ENCODE data around the gene MYO3B.

The MYO3B gene

DNA sequence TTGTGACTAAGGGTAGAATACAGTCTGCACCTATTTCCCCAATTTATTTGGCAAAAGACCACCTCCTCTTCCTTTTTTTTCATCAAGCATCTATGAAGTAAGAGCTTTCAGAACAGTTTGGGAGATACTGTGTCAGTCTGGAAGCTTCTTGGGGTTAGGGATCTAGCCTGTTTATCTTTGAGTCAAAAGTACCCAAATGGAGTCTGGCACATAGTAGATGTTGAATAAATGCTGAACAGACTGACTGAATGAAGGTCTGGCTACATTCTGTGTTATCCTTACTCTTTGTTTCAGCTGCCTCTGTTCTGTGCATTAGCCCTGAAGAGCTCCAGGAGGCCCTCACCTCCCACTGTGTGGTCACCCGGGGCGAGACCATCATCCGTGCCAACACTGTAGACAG lies 223.2 kb downstream of the MYO3B start:
- DNase-seq (ENCODE audit: extremely low read depth, insufficient read length) = no peak
- H3K4me3 ChIP-seq (replicated peaks; ENCODE audit: low read depth, low read length) = no peak overlapping the region
- TF ChIP-seq, protein P1, sequence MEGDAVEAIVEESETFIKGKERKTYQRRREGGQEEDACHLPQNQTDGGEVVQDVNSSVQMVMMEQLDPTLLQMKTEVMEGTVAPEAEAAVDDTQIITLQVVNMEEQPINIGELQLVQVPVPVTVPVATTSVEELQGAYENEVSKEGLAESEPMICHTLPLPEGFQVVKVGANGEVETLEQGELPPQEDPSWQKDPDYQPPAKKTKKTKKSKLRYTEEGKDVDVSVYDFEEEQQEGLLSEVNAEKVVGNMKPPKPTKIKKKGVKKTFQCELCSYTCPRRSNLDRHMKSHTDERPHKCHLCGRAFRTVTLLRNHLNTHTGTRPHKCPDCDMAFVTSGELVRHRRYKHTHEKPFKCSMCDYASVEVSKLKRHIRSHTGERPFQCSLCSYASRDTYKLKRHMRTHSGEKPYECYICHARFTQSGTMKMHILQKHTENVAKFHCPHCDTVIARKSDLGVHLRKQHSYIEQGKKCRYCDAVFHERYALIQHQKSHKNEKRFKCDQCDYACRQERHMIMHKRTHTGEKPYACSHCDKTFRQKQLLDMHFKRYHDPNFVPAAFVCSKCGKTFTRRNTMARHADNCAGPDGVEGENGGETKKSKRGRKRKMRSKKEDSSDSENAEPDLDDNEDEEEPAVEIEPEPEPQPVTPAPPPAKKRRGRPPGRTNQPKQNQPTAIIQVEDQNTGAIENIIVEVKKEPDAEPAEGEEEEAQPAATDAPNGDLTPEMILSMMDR (IDR thresholded peaks at IDR 0.05; ENCODE audit: insufficient read depth, low read length, poor library complexity, severe bottlenecking) = no peak
- H3K27me3 ChIP-seq (replicated peaks; ENCODE audit: control insufficient read depth, insufficient read depth, low read length) = no peaks in the 10 kb centered on the region
- H3K36me3 ChIP-seq (ENCODE audit: control insufficient read depth, insufficient read depth, low read length) = no peaks in the 10 kb centered on the region

DNA sequence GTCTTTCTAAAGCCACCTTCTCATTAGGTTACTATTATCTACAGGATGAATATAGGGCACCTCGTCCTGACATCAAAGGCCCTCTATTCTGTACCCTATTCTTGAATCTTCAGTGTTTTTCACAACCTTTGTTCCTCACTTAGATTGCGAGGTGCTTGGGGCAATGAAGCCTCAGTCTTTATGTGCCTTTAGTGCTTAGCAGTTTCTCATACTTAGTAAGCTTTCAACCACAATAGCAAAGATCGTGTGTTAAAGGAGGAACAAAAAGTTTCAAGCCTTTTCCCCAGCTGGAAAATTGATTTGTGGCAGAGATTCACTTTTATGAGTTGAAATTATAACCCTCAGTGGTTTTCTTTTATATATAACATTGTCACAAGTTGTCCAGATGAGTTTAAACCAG lies 226.9 kb downstream of the MYO3B start:
- no peak for DNase-seq (ENCODE audit: extremely low read depth, insufficient read length)
- TF ChIP-seq, protein P1 (IDR thresholded peaks at IDR 0.05; ENCODE audit: insufficient read depth, low read length, poor library complexity, severe bottlenecking) = no peak
- no peaks in the 10 kb centered on the region for H3K27me3 ChIP-seq (replicated peaks; ENCODE audit: control insufficient read depth, insufficient read depth, low read length)

DNA sequence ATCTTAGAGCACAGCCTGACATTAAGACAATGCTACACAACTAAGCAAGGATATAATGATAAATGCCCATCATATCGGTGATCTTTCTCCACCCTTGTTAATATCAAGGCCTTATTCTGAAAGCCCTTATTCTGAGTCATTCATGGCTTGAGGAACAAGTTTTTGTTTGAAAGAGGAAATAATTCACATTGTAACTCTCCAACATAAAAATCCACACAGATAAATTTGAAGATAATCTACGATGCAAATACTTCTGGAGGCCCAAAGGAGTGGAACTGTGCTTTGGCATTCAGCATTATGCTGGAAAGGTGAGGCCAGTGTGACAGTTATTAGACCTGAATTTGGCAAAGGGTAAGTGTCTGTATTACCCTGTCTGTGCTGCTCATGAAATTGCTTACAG lies 227.4 kb downstream of the MYO3B start:
- Histone ChIP-seq H3K36me3 (ENCODE audit: control insufficient read depth, insufficient read depth, low read length) (no peaks in the 10 kb centered on the region), H3K4me3 (replicated peaks; ENCODE audit: low read depth, low read length) (no peak overlapping the region), H3K27me3 (replicated peaks; ENCODE audit: control insufficient read depth, insufficient read depth, low read length) (no peaks in the 10 kb centered on the region)
- no peak for DNase-seq (ENCODE audit: extremely low read depth, insufficient read length)
- TF ChIP-seq, protein P1 (IDR thresholded peaks at IDR 0.05; ENCODE audit: insufficient read depth, low read length, poor library complexity, severe bottlenecking) = no peak

More for the DNA sequence above, 226.9 kb downstream of the MYO3B start:
- no peaks in the 10 kb centered on the region for H3K36me3 ChIP-seq (ENCODE audit: control insufficient read depth, insufficient read depth, low read length)
- H3K4me3 ChIP-seq (replicated peaks; ENCODE audit: low read depth, low read length) = no peak overlapping the region

DNA sequence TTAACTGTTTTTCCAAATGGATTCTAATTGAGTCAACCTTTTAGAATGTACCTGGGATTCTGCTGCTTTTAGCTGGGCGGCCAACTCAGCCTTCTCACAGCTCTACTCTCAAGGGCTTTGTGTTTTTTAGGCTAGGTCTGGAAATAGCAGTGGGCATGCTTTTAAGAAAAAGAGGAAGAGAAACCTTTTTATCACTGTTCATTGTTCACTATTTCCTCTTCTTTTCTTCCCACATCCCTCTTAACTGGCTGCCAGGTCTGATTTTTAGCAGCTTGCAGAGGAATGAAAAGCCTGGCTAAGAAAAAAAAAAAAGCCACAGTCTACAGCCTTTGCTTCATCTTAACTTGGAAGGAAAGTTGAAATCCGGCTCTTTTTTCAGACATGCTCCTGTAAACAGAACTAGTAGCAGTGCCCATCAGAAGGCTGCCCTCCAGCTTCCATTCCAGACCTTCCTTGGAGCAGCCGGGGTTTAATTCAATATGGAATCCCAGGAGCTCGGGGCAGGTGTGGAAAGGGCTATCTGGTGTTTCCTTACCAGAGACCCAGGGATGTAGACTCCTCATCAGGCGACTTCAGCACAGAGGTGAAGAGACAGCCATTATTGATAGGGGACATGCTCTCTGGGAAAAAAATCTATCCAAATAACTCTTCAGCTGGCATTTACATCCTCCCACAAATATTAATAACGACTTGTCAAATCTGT lies 230.7 kb downstream of the MYO3B start:
- peak; percentile 23 for DNase-seq (ENCODE audit: extremely low read depth, insufficient read length)
- Histone ChIP-seq H3K4me3 (replicated peaks; ENCODE audit: low read depth, low read length) (no peak overlapping the region), H3K36me3 (ENCODE audit: control insufficient read depth, insufficient read depth, low read length) (no peaks in the 10 kb centered on the region), H3K27me3 (replicated peaks; ENCODE audit: control insufficient read depth, insufficient read depth, low read length) (no peaks in the 10 kb centered on the region)
- TF ChIP-seq, protein P1 (IDR thresholded peaks at IDR 0.05; ENCODE audit: insufficient read depth, low read length, poor library complexity, severe bottlenecking) = no peak

DNA sequence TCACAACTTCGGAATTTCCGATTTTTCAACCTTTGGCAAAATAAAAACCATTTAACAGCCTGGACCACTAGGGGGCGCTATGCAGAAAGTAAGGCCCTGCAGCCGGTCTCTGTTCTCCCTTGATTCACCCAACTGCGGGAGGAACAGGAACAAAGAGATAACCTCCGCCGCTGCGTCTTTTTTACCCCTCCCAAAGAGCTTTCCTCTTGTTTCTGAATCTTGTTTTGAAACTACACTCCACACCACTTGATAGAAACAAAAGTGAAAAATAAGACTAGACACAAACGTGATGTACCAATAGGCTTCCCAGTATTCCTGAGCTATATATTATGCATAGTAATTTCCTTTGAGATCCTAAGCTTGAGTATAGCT lies 231.2 kb downstream of the MYO3B start:
- TF ChIP-seq, protein P1 (IDR thresholded peaks at IDR 0.05; ENCODE audit: insufficient read depth, low read length, poor library complexity, severe bottlenecking) = peak; percentile 87
- no peaks in the 10 kb centered on the region for H3K27me3 ChIP-seq (replicated peaks; ENCODE audit: control insufficient read depth, insufficient read depth, low read length)
- no peaks in the 10 kb centered on the region for H3K36me3 ChIP-seq (ENCODE audit: control insufficient read depth, insufficient read depth, low read length)
- peak; percentile 8 for DNase-seq (ENCODE audit: extremely low read depth, insufficient read length)
- no peak overlapping the region for H3K4me3 ChIP-seq (replicated peaks; ENCODE audit: low read depth, low read length)

DNA sequence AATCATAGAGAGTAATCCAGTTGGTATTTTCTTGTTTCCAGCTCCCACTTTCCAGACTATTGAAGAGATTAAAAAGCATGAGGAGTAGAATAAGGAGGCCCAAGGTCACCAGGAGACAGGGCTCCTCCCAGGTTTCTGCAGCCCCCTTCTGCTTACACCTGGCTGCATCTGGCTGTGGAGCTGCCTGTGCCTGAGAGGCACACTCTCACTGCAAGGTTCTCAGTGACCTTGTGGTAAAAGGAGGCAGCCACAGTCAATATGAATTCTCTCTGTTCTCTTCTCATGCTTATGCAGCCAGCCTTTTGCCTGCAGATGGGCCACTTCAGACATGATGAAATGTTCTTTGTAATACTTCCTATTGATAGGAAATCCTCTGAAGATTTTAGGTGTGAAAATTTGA lies 233.7 kb downstream of the MYO3B start:
- TF ChIP-seq, protein P1 (IDR thresholded peaks at IDR 0.05; ENCODE audit: insufficient read depth, low read length, poor library complexity, severe bottlenecking) = no peak
- Histone ChIP-seq H3K36me3 (ENCODE audit: control insufficient read depth, insufficient read depth, low read length) (no peaks in the 10 kb centered on the region), H3K27me3 (replicated peaks; ENCODE audit: control insufficient read depth, insufficient read depth, low read length) (no peaks in the 10 kb centered on the region), H3K4me3 (replicated peaks; ENCODE audit: low read depth, low read length) (no peak overlapping the region)
- DNase-seq (ENCODE audit: extremely low read depth, insufficient read length) = no peak
